Myometrial cell (primary cell): ENCODE measurements around the gene SPATA20. TPM values are rescaled to one million over a fixed set of nuclear protein-coding genes. Genes with fewer than 3 reads are reported as not detected.

ENCODE experiments used
- total RNA-seq: library from RNA; depleted of rRNA; stranded (reverse); fragments of >200 nt; gene quantifications from 2 replicates; pipeline ENCODE4 v1.2.3, GENCODE V29; 2015

The SPATA20 gene
- total RNA-seq = 64.9 and 75.2 TPM in 2 replicates

DNA sequence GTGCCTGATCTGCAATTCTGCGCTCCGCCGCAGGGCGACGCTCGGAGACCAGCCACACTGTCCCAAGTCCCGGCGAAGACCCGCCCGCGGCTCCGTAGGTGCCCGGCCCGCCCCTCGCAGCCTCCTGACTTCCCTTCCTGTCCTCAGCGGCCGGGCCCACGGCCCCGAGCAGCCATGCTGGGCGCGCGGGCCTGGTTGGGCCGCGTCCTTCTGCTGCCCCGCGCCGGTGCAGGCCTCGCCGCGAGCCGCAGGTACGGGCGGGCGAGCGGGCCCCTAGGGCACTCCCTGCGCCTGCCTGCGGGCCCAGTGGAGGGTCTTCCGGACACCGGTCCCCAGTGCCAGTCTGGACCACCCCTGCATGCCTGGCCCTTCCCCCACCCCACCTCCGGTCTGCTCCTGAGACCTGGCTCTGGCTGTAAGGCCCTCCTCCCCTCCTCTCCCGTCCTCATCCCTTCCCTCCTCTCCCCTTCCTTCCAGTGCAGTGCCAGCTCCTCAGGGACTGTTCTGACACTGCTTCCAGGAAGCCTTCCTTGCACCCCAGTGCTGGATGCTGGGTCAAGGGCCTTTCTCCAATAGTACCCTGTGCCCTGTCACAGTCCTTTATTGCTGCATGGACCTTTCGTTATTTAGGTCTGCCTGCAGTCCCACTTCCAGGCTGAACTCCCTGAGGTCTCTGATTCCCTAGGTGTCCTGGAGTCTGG is at the start of gene SPATA20:
Gene SPATA20 (plus strand): TSS at position 140 of the 701 bp plus-strand sequence. CDS start 35 bp downstream, at position 175.

DNA sequence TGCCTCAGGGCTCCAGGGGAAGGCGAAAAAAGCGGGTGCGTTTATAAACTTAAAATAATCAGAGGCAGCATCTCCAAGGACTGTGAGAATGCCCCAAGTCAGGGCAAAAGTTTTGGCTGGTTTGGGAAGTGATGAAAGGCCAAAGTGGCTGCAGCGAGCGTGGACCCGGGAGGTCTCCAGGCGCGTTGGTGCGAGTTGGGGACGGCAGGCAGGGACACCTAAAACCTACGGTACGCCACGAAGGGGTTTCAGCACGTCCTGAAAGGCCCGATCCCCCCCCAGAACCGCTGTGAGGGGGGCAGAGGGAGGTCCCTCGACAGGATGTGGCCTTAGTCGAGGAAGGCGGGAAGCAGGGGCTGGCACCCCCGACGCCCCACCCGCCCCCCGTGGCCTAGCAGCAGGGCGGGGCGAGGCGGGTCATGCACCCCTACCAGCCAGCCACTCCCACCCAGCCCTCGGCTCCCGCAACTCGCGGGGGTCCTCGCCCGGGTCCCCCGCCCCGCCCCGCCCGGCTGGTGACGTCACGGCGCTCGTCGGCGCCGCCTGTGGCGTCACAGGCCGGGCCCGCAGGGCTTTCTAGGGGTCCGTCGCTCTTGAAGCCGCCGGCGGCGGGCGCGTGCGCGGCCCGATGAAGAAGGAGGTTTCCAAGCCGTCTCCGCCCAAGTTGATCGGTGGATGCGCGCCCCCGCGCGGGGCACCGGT is 39.0 kb upstream of the SPATA20 start, which contains the start of gene MYCBPAP:
Gene MYCBPAP (plus strand): TSS at position 569 of the 702 bp plus-strand sequence. CDS start 236 bp downstream, outside the sequence.

DNA sequence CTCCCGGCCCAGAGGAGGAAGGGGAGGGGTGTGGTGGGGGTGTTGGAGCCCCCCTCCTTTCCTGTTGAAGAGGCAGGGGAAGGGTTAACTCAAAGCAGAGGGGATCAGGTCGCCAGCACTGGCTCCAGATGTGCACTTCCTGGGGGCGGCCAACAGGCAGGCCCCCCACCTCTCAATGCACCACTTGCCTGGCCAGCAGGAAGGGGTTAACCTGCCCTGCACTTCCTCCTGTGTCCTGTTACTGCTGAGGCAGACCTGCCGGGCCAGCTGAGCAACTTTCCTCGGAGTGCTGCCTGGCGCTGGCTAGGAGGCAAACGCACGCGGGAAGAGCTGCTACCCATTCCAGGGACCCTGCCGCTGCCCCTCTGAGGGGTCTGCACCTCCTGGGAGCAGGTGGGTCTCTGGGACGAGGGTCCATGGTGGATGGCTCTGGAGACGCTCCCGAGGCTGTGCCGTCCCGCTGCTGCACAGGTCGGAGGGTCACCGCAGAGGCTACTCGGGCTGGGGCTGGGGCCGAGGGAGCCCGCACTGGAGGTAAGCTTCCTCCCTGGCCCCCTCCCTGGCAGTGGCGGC is 14.4 kb upstream of the SPATA20 start, which contains the start of gene EPN3:
Gene EPN3 (plus strand): TSS at position 284 of the 573 bp plus-strand sequence. CDS start 3,822 bp downstream, outside the sequence.

DNA sequence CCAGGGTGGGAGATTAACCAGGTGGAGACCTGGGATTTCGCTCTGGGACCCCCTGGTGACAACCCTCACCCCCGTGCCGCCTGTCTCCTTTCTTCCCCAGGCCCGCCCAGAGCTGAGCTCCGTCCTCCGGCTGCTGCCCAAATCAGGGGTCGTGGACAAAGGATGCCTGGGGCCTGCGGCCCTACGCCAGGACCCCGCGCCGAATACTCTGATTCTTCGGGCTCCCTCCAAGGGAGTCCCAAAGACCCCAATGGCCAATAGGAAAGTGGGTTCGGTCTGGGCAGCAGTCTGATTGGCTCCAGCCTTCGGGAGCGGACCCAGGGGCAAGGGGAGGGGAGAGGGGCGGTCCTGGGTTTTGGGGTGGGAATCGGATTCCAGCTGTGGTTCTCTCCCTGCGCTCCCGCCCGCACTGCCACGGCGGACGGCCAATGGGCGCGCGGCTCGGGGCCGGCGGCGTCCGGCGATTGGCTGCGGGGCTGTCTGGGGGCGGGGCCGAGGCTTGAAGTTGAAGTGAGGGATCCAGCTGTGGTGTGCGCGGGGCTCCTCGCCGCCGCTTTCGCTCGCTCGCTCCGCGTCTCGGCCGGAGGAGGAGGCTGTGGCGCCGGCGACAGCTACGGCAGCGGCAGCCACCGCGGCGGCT is 13.3 kb downstream of the SPATA20 start, which contains the start of gene CACNA1G:
Gene CACNA1G (plus strand): TSS at position 531 of the 640 bp plus-strand sequence. CDS start 745 bp downstream, outside the sequence.

Other genes with a start within 250 kb of the SPATA20 start
- gene XYLT2, start 201.0 kb upstream of the SPATA20 start, total RNA-seq = 70.2 and 72.1 TPM in 2 replicates
- 109 and 135 TPM in 2 replicates for gene MRPL27, start 174.0 kb upstream of the SPATA20 start, total RNA-seq
- 5.0 and 17.6 TPM in 2 replicates for gene EME1, start 173.9 kb upstream of the SPATA20 start, total RNA-seq
- 265 and 282 TPM in 2 replicates for gene LRRC59, start 149.7 kb upstream of the SPATA20 start, total RNA-seq
- 14.7 and 17.0 TPM in 2 replicates for gene ACSF2, start 121.0 kb upstream of the SPATA20 start, total RNA-seq
- gene CHAD, start 78.3 kb upstream of the SPATA20 start, total RNA-seq = not detected in 2 replicates
- 12.9 and 19.3 TPM in 2 replicates for gene RSAD1, start 68.3 kb upstream of the SPATA20 start, total RNA-seq
- 1.2 TPM in 1 of 2 replicates, not detected in the other for gene MYCBPAP, start 38.7 kb upstream of the SPATA20 start, total RNA-seq
- gene EPN3, start 14.4 kb upstream of the SPATA20 start, total RNA-seq = under 0.01 TPM in 1 of 2 replicates, not detected in the other
- not detected in 2 replicates for gene CACNA1G, start 13.5 kb downstream of the SPATA20 start, total RNA-seq
- 1.7 and 4.1 TPM in 2 replicates for gene ABCC3, start 87.7 kb downstream of the SPATA20 start, total RNA-seq
- 20.2 and 22.9 TPM in 2 replicates for gene ANKRD40, start 160.7 kb downstream of the SPATA20 start, total RNA-seq
- 16.7 and 39.2 TPM in 2 replicates for gene LUC7L3, start 172.4 kb downstream of the SPATA20 start, total RNA-seq
- gene ANKRD40CL, start 220.3 kb downstream of the SPATA20 start, total RNA-seq = not detected in 2 replicates